Astrocyte of the cerebellum (primary cell): ENCODE measurements around the gene ENOSF1.

Experiments
- DNase-seq: peaks from one replicate; pipeline ENCODE4 v3.0.0-alpha.2; 2011; ENCODE audit warnings: low read depth
- H3K4me3 ChIP-seq: 2 replicates; pipeline ENCODE4 v1.5.1; 2011; ENCODE audit warnings: mild to moderate bottlenecking, low read depth, low read length, moderate library complexity
- in situ Hi-C: cut with HindIII; loops from 2 replicates; pipeline ENCODE4 v1.10.0; 2017; ENCODE audit warnings: low sequenced_read_pairs
- TF ChIP-seq, protein P1 (sequence below): IDR thresholded peaks from 2 replicates; pipeline ENCODE4 v1.5.1; 2012; ENCODE audit warnings: low read length, low read depth, moderate library complexity, mild to moderate bottlenecking; ENCODE audit errors: missing control alignments

Gene ENOSF1

DNA sequence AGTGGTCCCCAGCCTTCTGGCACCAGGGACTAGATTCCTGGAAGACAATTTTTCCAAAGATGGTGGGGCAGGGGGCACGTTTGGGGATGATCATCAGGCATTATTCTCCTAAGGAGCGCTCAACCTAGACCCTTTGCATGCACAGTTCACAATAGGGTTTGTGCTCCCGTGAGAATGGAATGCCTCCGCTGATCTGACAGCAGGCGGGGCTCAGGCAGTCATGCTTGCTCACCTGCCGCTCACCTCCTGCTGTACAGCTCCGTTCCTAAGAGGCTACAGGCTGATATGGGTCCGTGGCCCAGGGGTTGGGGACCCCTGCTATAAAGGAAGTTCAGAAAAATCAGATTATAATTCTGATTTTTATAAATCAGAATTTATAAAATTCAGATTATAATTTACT, 77.3 kb downstream of the ENOSF1 start:
- in situ Hi-C loops = no loop called here
- no peak overlapping the region for H3K4me3 ChIP-seq
- no peak for DNase-seq
- TF ChIP-seq, protein P1, sequence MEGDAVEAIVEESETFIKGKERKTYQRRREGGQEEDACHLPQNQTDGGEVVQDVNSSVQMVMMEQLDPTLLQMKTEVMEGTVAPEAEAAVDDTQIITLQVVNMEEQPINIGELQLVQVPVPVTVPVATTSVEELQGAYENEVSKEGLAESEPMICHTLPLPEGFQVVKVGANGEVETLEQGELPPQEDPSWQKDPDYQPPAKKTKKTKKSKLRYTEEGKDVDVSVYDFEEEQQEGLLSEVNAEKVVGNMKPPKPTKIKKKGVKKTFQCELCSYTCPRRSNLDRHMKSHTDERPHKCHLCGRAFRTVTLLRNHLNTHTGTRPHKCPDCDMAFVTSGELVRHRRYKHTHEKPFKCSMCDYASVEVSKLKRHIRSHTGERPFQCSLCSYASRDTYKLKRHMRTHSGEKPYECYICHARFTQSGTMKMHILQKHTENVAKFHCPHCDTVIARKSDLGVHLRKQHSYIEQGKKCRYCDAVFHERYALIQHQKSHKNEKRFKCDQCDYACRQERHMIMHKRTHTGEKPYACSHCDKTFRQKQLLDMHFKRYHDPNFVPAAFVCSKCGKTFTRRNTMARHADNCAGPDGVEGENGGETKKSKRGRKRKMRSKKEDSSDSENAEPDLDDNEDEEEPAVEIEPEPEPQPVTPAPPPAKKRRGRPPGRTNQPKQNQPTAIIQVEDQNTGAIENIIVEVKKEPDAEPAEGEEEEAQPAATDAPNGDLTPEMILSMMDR = no peak

DNA sequence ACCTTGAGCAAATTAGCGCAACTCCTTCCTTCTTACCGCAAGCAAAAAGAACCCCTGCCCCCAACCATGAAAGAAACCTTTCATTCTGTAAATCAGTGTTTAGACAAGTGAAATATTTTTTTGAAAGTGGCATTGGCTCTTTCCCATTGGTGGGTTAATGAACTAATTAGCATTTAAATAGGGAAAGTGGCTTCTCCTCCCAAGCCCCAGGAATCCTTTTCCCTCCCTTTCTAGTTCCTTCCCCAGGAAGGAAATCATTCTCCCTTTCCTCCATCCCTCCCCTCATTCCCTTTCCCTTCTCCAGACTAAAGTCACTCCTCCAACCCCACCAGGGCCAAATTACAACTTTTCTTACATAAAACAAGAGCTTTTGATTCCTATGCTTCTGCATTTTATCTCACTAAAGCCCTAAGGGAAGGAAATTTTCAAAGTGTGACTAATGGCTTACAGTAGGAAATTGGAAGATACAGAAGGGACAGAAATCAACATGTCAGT, 77.8 kb downstream of the ENOSF1 start:
- no peak for DNase-seq
- H3K4me3 ChIP-seq = no peak overlapping the region
- TF ChIP-seq, protein P1 = no peak
- in situ Hi-C loops = no loop called here

DNA sequence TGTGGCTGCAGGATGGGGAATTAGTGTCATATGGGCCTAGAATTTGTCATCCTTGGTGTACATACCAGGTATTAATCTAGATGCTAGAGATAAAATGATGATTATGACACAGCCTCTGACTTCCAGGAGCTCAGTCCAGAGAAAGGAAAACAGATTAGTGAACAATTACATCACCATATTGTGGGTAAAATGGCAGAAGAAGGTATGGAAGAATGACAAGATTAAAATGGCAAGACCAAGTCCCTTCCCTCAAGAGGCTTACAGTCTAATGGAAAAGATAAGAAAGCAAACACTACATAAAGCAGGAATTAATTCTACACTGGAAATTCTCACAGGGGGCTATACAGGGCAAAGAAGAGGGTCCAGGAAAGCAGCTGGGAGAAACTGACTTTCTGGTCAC, 80.9 kb downstream of the ENOSF1 start:
- H3K4me3 ChIP-seq = no peak overlapping the region
- DNase-seq = no peak
- TF ChIP-seq, protein P1 = no peak
- in situ Hi-C loops = no loop called here

DNA sequence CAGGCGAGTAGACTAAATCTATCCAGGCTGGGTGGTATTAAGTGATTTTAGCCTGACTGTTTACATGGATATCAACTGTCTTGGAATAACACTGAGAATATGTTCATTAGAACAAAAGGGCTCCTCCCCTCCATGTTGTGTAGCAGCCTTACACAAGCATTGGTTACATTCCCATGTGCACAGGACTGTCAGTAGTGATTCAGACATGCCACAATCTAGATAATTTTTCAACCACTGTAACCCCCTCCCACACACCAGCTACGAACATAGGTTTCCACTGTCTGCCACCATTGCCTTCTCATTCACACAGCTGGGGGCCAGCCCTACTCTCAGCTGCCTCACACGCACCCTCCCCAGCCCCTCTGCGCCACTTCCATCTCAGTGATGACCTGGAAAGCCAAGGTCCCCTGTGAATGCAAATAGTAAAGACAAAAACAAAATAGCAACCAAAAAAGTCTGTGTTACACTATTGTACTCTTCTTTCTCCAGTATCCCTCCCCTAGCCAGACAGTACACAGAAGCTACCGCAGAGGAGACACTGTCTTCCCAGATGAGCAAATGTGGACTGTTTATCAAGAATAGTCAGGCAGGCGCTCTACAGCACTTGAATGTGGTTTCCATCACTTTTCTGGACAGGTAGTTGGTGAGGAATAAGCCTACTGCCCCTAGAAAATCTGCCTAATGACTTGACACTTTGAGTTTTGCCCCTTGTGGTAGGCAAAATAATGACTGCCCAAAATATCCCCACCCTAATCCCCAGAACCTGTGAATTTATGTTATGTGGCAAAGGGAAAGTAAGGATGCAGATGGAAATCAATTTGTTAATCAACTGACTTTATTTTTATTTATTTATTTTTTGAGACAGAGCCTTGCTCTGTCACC, 82.9 kb downstream of the ENOSF1 start:
- TF ChIP-seq, protein P1 = peak; percentile 12
- DNase-seq = no peak
- in situ Hi-C loops = no loop called here
- no peak overlapping the region for H3K4me3 ChIP-seq

DNA sequence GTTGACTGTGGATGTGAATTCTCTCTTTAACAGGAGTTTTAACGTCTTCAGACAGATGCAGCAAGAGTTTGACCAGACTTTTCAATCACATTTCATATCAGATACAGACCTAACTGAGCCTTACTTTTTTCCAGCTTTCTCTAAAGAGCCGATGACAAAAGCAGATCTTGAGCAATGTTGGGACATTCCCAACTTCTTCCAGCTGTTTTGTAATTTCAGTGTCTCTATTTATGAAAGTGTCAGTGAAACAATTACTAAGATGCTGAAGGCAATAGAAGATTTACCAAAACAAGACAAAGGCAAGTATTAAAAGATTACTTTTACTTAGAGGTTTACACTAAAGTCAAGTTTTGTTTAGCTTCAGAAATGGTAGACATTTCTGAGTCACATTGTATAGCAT, 85.2 kb downstream of the ENOSF1 start:
- TF ChIP-seq, protein P1 = no peak
- no peak for DNase-seq
- in situ Hi-C loops = no loop called here
- H3K4me3 ChIP-seq = no peak overlapping the region

DNA sequence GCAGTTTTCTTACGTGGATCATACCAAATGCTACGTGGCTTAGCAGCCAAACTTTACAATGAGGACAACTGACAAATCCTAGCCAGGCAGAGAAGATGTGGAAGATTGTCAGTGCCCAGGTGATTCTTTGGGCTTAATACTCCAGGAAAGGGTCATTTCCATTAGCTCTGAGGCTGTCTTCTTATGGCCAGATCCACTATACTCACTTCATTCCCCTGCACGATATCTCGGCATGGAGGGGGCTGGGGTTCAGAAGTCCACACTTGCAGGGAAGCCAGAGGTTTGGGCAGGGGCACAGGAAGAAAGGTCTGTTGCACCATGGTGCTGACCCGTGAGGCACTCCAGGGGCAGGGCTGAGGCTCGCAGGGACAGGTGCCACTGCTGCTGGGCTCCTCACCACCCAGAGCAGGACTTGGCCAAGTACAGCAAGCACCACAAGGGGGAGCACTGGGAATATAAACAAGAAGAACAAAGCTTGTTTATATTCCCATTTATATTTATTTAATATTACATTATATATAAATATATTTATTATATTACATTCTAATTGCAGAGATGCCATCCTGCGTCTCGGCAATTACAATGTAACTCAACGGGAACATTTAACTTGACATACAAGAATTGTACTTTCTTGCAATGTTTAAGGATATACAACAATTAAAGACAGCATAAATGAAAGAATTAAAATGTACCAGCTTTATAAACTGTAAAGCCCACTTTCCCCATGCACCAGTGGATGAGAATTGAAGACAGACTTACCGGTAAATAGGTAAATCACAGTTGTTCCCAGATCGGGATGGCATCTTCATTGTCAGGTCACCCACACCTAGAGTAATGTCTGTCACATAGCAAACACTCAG, 88.4 kb downstream of the ENOSF1 start:
- DNase-seq = peak; percentile 64
- TF ChIP-seq, protein P1 = peak; percentile 72
- in situ Hi-C loops = loop anchor here (5.0 kb wide), 1 partner anchor 208 kb away; no protein-coding TSS in a partner anchor
- no peak overlapping the region for H3K4me3 ChIP-seq
